Esophagus (tissue), 2 donors: Measurements from ENCODE around the gene C10orf90. TPM values are rescaled to one million over a fixed set of nuclear protein-coding genes. Genes with fewer than 3 reads are reported as not detected.
"Not testable (repeated sequence)": the region's sequence is repeated elsewhere in the genome, so short reads cannot be mapped to it uniquely, and the experiment has no call there.

Source experiments
- H3K27ac ChIP-seq, 2 donors: one replicate each; pipeline ENCODE4 v1.5.1; 2013; ENCODE audit warnings: low read depth in 2 of 2, mild to moderate bottlenecking in 2 of 2, inconsistent platforms in 1 of 2, low read length in 1 of 2, moderate library complexity in 1 of 2
- H3K27me3 ChIP-seq, 2 donors: one replicate each; pipeline ENCODE4 v1.6.1; 2013; ENCODE audit warnings: low read length in 2 of 2, control low read depth in 1 of 2, mild to moderate bottlenecking in 1 of 2; ENCODE audit not compliant: insufficient read depth in 2 of 2, control insufficient read depth in 1 of 2
- H3K36me3 ChIP-seq, 2 donors: one replicate each; pipeline ENCODE4 v1.6.1; 2013; ENCODE audit warnings: low read length in 1 of 2; ENCODE audit not compliant: control insufficient read depth in 2 of 2, insufficient read depth in 2 of 2
- H3K4me1 ChIP-seq, 2 donors: one replicate each; pipeline ENCODE4 v1.6.1; 2013; ENCODE audit warnings: low read length in 1 of 2; ENCODE audit not compliant: control insufficient read depth in 2 of 2, insufficient read depth in 2 of 2
- H3K4me3 ChIP-seq, 2 donors: one replicate each; pipeline ENCODE4 v1.5.1; 2013; ENCODE audit warnings: low read length in 2 of 2, mild to moderate bottlenecking in 2 of 2, low read depth in 1 of 2, moderate library complexity in 1 of 2
- H3K9me3 ChIP-seq, 2 donors: one replicate each; pipeline ENCODE4 v1.6.1; 2013; ENCODE audit warnings: mild to moderate bottlenecking in 2 of 2, low read depth in 1 of 2, low read length in 1 of 2, moderate library complexity in 1 of 2; ENCODE audit not compliant: control insufficient read depth in 2 of 2, insufficient read depth in 1 of 2
- WGBS, 2 donors: extraction: QIAGEN DNeasy Blood & Tissue Kit; methylation state at CpG; one replicate each; pipeline ENCODE4 v1.1.7; 2013; 5-methylcytosine and 5-hydroxymethylcytosine counted together
- polyA plus RNA-seq, 2 donors: library from polyadenylated mRNA; stranded (reverse); fragments of 200-250 nt; gene quantifications; one replicate each; pipeline ENCODE4 v1.2.3, GENCODE V29; 2013
- donor health status: healthy with polysubstance abuse.
- donor health status: Bipolar disorder and iron deficiency.

The C10orf90 gene
- polyA plus RNA-seq, 2 donors: 0.05 TPM; not detected in 1

- 84 to 90% methylated on average over 3 of the region's 3 CpGs for WGBS, 2 donors
- no peaks in the 10 kb centered on the region for H3K27me3 ChIP-seq
- H3K27ac ChIP-seq: no peak overlapping the region
- H3K4me3 ChIP-seq: no peak overlapping the region
- peaks cover 0 to 3% of the 10 kb centered on the region in 2 donors for H3K9me3 ChIP-seq
- no peaks in the 10 kb centered on the region for H3K36me3 ChIP-seq
- no peaks in the 10 kb centered on the region for H3K4me1 ChIP-seq
Measured at GRCh38 chr10:126565871-126566270, 104.6 kb downstream of the C10orf90 start.

GRCh38 chr10:126565441-126565840 lies 105.1 kb downstream of the C10orf90 start:
- Histone ChIP-seq H3K9me3 (peaks cover 0 to 3% of the 10 kb centered on the region in 2 donors), H3K27me3 (no peaks in the 10 kb centered on the region), H3K4me1 (no peaks in the 10 kb centered on the region), H3K4me3 (no peak overlapping the region), H3K27ac (no peak overlapping the region), H3K36me3 (no peaks in the 10 kb centered on the region)
- WGBS, 2 donors: 63 to 66% methylated on average over 7 of the region's 7 CpGs

- no peaks in the 10 kb centered on the region for H3K36me3 ChIP-seq
- no peaks in the 10 kb centered on the region for H3K27me3 ChIP-seq
- H3K9me3 ChIP-seq: peaks cover 0 to 3% of the 10 kb centered on the region in 2 donors
- no peak overlapping the region for H3K4me3 ChIP-seq
- no peak overlapping the region for H3K27ac ChIP-seq
- WGBS, 2 donors: 81 to 86% methylated on average over 4 of the region's 4 CpGs
- no peaks in the 10 kb centered on the region for H3K4me1 ChIP-seq
Measured at GRCh38 chr10:126564326-126564888, 106.1 kb downstream of the C10orf90 start.

- Histone ChIP-seq H3K27ac (no peak overlapping the region), H3K4me1 (no peaks in the 10 kb centered on the region), H3K27me3 (no peaks in the 10 kb centered on the region), H3K9me3 (peaks cover 0 to 3% of the 10 kb centered on the region in 2 donors), H3K36me3 (no peaks in the 10 kb centered on the region), H3K4me3 (no peak overlapping the region)
- WGBS, 2 donors: 55 to 78% methylated on average over 3 of the region's 3 CpGs
Measured at GRCh38 chr10:126563361-126563760, 107.1 kb downstream of the C10orf90 start.

- no peaks in the 10 kb centered on the region for H3K27me3 ChIP-seq
- no peaks in the 10 kb centered on the region for H3K36me3 ChIP-seq
- no peaks in the 10 kb centered on the region for H3K4me1 ChIP-seq
- H3K27ac ChIP-seq: no peak overlapping the region
- peaks cover 0 to 3% of the 10 kb centered on the region in 2 donors for H3K9me3 ChIP-seq
- 69 to 74% methylated on average over 13 of the region's 13 CpGs for WGBS, 2 donors
- no peak overlapping the region for H3K4me3 ChIP-seq
Measured at GRCh38 chr10:126561921-126562680, 108.4 kb downstream of the C10orf90 start.

DNA sequence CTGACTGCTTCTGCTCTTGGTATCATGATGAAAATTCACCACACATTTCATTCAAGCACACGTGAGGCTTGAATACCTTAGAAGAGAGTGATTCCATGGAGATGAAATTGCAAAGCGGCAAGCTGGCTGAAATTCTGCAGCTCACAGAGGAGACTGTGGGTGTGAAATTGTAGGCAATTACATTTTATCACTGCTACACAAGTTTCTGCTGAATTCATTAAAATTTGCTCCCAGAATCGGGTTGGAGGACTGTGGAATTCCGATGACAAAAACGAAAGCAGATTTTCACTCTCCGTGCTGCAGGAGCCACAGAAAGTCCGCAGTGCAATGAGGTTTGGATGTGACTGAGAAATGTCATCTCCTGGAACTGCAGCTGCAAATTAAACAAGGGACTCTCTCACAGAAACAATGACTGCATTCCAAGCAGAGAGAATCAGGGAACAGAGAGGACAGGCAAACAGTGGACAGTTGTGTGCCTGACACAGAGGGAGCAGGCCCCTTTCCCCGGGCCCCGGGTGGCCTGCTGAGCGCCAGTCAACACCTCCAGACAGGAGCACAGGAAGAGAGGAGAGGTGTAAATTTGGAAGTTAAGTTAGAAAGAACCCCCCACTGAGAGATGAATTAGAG lies 109.1 kb downstream of the C10orf90 start:
- no peaks in the 10 kb centered on the region for H3K4me1 ChIP-seq
- H3K4me3 ChIP-seq: no peak overlapping the region
- H3K27ac ChIP-seq: no peak overlapping the region
- 41 to 57% methylated on average over 10 of the region's 10 CpGs for WGBS, 2 donors
- H3K36me3 ChIP-seq: no peaks in the 10 kb centered on the region
- peaks cover 0 to 1% of the 10 kb centered on the region in 2 donors for H3K9me3 ChIP-seq
- no peaks in the 10 kb centered on the region for H3K27me3 ChIP-seq

DNA sequence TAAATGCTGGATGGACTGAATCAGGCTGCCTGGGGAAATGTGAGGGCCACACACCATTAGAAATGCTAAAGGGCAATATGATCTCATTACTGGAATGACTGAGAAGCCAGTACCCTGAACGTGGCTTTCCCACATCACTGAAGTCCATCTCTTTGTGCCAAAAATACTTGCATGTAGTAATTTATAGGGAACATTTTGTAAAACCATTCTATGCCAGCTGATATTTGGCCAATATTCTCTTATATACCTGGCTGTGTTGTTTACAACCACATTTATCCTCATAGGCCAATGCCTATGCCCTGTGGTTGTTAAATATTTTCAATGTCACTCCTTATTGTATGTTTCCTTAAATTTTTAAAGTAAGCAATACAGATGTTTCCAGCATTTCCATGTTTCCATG lies 111.6 kb downstream of the C10orf90 start:
- Histone ChIP-seq H3K9me3 (no peaks in the 10 kb centered on the region), H3K4me3 (no peak overlapping the region), H3K27ac (no peak overlapping the region), H3K36me3 (no peaks in the 10 kb centered on the region), H3K27me3 (no peaks in the 10 kb centered on the region), H3K4me1 (no peaks in the 10 kb centered on the region)
- WGBS, 2 donors: 35 to 39% methylated on average over 1 of the region's 1 CpG

- no peaks in the 10 kb centered on the region for H3K4me1 ChIP-seq
- no peaks in the 10 kb centered on the region for H3K9me3 ChIP-seq
- H3K27ac ChIP-seq: no peak overlapping the region
- peaks cover 0 to 2% of the 10 kb centered on the region in 2 donors for H3K27me3 ChIP-seq
- no peaks in the 10 kb centered on the region for H3K36me3 ChIP-seq
- no peak overlapping the region for H3K4me3 ChIP-seq
Measured at GRCh38 chr10:126551202-126551601, 119.3 kb downstream of the C10orf90 start.

GRCh38 chr10:126550586-126550985 lies 119.9 kb downstream of the C10orf90 start:
- not testable (repeated sequence) for H3K27ac ChIP-seq, H3K27me3 ChIP-seq, H3K4me1 ChIP-seq, H3K4me3 ChIP-seq, H3K9me3 ChIP-seq, H3K36me3 ChIP-seq
- 61 to 76% methylated on average over 4 of the region's 4 CpGs for WGBS, 2 donors
